Stimulated activated CD8-positive, alpha-beta memory T cell treated with anti-CD3 and anti-CD28 coated beads, Interleukin-12 subunit alpha, Interleukin-12 subunit beta, amount 100 ng/mL, for 1 hour (primary cell): ENCODE measurements around the gene KCNQ5.

Source experiments
- DNase-seq: peaks from one replicate; pipeline ENCODE4 v3.0.0-alpha.2; 2020; ENCODE audit warnings: low read depth

KCNQ5 gene

GRCh38 chr6:72639920-72640614 is 18.2 kb downstream of the KCNQ5 start:
- DNase-seq, result no peak

GRCh38 chr6:72640615-72640930 is 18.7 kb downstream of the KCNQ5 start:
- no peak for DNase-seq

- no peak for DNase-seq
These were observed 20.6 kb downstream of the KCNQ5 start for GRCh38 chr6:72642435-72642834.

- DNase-seq, result no peak
These were observed 21.4 kb downstream of the KCNQ5 start for GRCh38 chr6:72643214-72643613.

- DNase-seq, result no peak
These were observed 25.0 kb downstream of the KCNQ5 start for GRCh38 chr6:72646604-72647485.

GRCh38 chr6:72647489-72647888 is 25.6 kb downstream of the KCNQ5 start:
- DNase-seq, result no peak

- DNase-seq, result no peak
These were observed 27.4 kb downstream of the KCNQ5 start for GRCh38 chr6:72649032-72649984.

- DNase-seq, result no peak
These were observed 28.3 kb downstream of the KCNQ5 start for GRCh38 chr6:72650081-72650745.

GRCh38 chr6:72651174-72651573 is 29.3 kb downstream of the KCNQ5 start:
- no peak for DNase-seq

GRCh38 chr6:72651967-72652956 is 30.4 kb downstream of the KCNQ5 start:
- DNase-seq, result no peak

- no peak for DNase-seq
These were observed 31.2 kb downstream of the KCNQ5 start for GRCh38 chr6:72653026-72653425.

GRCh38 chr6:72654071-72654621 is 32.3 kb downstream of the KCNQ5 start:
- no peak for DNase-seq

- no peak for DNase-seq
These were observed 35.7 kb downstream of the KCNQ5 start for GRCh38 chr6:72657407-72658197.

GRCh38 chr6:72659754-72660153 is 37.9 kb downstream of the KCNQ5 start:
- DNase-seq, result no peak

- no peak for DNase-seq
These were observed 39.5 kb downstream of the KCNQ5 start for GRCh38 chr6:72661411-72661810.

- DNase-seq, result no peak
These were observed 43.7 kb downstream of the KCNQ5 start for GRCh38 chr6:72665599-72665998.

- no peak for DNase-seq
These were observed 47.5 kb downstream of the KCNQ5 start for GRCh38 chr6:72669324-72669723.

GRCh38 chr6:72672906-72673305 is 51.0 kb downstream of the KCNQ5 start:
- no peak for DNase-seq

- no peak for DNase-seq
These were observed 53.0 kb downstream of the KCNQ5 start for GRCh38 chr6:72674842-72675241.
